HG03432 (cell line): ENCODE results near the gene ZBTB8B.
"Not testable (repeated sequence)": the region's sequence is repeated elsewhere in the genome, so short reads cannot be mapped to it uniquely, and the experiment has no call there.

Experiments used
- ATAC-seq: cut with Tn5 transposase; IDR thresholded peaks from one replicate; pipeline ENCODE4 v1.9.1; 2021; ENCODE audit warnings: mild to moderate bottlenecking, moderate library complexity; ENCODE audit not compliant: unreplicated experiment

The ZBTB8B gene

DNA sequence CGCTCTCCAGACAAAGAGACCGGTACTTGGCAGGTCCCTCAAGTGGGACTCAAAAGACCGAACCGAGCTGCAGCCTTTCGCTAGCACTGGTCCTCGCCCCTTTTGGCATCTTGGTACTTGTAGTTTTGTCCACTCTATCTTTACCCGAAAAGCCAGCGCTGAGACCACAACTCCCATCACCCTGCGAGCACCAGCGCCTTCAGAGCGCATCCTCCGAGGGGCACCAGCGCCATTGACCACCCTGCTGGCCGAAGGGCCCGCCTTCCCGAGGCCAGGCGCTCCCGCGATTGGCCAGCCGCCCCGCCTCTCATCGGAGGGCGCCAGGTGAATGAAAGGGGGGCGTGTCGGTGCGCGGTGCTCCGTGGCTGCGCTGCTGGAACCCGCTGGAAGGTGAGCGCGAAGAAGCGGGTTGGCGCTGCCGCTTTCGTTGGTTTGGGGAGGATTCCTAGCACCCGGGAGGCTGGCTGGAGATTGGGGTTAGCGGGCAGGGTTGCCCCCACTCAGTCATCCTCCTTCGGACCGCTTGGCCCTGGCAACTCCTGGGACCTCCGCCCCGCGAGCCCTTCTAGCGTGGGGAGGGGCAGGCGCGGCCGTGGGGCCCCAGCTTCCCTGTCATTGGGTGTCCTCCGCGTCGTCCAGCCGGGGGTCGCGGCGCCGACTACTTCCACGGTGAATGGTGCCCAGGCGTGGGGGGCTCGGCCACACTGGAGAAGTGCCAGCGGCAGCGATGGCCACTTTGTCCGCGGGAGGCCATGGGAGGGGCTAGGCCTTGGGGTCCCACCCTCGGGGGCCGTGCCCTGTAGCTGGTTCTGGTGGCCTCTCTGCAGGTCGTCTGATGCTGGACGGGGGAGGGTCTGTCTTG lies at the start of gene ZBTB8B:
TSS of gene ZBTB8B (plus strand) at position 357 of the 862 bp plus-strand sequence. CDS start 5,553 bp downstream, outside the sequence.
- no peak for ATAC-seq

GRCh38 chr1:32421775-32422174 lies 43.1 kb upstream of the ZBTB8B start:
- ATAC-seq, result no peak

GRCh38 chr1:32426489-32427255 lies 38.2 kb upstream of the ZBTB8B start:
- ATAC-seq, result no peak

DNA sequence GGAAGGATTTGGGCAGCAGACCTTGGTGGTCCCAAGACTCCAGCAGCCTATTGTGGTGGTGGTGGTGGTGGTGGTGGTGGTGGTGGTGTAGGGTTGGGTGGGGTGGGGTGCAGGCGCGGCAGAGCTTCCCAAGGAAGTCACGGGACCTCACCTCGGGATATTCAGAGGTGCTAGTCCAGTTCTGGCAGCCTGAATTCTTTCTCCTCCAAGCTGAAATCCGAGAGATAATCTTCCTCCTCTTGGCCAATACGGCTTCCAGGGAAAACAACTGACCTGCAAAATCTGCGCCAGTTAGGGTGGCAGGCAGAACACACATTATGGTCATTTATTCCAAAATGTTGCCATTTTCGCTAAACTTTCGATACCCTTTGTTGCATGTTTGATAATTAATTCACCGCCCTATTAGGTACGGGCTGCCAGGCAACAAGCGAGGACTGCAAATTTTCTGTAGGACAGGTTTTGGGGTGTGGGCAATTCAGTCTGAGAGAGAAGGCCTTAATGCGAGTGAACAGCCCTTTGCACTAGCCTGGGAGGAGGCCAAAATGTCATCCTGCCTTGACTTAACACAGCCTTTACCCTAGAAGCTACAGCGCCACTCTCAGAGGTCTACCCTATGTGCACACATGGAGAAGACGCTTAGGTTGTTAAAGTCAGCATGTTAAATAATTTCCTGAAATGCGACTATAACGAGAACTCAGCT lies 37.5 kb upstream of the ZBTB8B start:
- ATAC-seq, result no peak

GRCh38 chr1:32431736-32432400 lies 33.0 kb upstream of the ZBTB8B start:
- no peak for ATAC-seq

- ATAC-seq, result no peak
Measured at GRCh38 chr1:32438136-32438535, 26.7 kb upstream of the ZBTB8B start.

DNA sequence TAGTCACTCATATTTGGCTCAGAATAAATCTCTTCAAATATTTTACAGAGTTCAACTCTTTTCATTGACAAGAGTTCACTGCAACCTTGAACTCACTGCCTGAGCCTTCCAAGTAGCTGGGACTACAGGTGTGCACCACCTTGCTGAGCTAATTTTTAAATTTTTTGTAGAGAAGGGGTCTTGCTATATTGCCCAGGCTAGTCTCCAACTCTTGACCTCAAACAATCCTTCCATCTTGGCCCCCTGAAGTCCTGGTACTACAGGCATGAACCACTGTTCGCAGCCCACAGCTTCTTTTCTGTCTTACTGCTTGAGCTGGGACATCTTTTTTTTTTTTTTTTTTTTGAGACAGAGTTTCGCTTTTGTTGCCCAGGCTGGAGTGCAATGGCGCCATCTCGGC lies 26.1 kb upstream of the ZBTB8B start:
- ATAC-seq, result not testable (repeated sequence)

DNA sequence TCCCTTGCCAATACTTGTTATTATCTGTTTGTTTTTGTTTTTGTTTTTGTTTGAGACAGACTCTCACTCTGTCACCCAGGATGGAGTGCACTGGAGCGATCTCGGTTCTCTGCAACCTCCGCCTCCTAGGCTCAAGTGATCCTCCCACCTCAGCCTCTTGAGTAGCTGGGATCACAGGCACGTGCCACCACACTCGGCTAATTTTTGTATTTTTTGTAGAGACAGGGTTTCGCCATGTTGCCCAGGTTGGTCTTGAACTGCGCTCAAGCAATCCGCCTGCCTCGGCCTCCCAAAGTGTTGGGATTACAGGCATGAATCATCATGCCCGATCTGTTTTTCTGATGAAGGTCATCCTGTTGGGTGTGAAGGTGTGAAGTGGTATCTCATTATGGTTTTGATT lies 23.4 kb upstream of the ZBTB8B start:
- not testable (repeated sequence) for ATAC-seq

GRCh38 chr1:32447469-32448185 lies 17.2 kb upstream of the ZBTB8B start:
- no peak for ATAC-seq

DNA sequence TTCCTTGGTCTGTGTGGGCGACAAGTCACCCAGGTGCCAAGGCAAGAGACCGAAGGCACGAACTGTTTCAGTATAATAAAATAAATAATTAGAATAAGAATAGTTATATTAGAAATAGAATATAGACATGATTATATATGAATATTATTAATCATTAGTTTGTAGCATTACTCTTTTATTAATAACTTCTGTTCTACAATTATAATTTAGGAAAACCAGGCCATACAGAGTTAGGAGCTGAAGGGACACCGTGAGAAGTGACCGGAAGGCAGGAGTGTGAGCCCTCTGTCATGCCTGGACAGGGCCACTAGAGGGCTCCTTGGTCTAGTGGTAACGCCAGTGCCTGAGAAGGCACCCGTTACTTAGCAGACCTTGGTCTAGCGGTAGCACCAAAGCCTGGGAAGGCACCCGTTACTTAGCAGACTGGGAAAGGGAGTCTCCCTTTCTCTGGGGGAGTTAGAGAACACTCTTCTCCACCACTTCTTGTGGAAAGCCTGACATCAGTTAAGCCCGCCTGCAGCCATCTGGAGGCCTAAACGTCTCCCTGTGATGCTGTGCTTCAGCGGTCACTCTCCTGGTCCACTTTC lies 16.6 kb upstream of the ZBTB8B start:
- ATAC-seq, result not testable (repeated sequence)

DNA sequence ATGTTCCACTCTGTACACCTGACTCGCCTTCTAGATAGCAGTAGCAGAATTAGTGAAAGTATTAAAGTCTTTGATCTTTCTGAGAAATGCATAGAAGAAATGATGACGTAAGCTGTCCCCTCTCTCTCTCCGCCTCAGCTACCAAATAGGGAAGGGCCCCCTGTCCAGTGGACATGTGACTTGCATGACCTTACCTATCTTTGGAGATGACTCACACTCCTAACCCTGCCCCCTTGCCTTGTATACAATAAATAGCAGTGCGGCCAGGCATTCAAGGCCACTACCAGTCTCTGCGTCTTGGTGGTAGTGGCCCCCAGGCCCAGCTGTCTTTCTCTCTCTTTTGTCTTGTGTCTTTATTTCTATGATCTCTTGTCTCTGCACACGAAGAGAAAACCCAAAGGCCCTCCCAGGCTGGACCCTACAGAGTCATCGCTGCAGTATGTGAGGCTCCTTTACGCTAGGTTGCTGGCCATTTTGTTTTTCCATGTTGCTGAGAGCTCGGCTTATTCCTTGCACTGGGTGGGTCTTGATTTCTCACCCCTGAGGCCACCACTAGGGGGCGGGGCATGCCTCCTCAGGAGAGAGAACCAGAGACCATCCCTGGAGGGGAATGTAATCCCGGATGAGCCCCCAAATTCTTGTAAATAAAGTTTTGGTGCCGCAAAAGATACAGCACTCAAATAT lies 16.0 kb upstream of the ZBTB8B start:
- no peak for ATAC-seq

- ATAC-seq, result not testable (repeated sequence)
Measured at GRCh38 chr1:32449457-32449831, 15.4 kb upstream of the ZBTB8B start.

DNA sequence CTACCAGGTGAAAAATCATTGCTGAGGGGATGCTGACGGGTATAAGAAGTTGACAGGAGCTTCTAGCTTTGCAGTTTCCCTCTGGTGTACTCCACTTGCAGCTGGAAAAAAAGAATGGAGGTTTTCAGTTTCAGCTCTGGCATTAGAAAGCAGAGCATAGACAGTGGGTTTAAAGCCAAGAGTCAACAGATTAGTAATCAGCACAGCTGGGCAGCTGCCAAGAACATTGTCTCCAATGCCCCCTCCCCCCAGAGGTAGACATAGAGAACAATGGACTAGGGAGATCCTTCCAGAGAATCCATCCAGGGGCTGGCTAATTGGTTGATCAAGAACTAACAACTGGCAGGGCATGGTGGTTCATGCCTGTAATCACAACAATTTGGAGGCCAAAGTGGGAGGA lies 10.1 kb upstream of the ZBTB8B start:
- ATAC-seq, result no peak

GRCh38 chr1:32455958-32456357 lies 8.9 kb upstream of the ZBTB8B start:
- no peak for ATAC-seq

GRCh38 chr1:32458798-32459197 lies 6.1 kb upstream of the ZBTB8B start:
- not testable (repeated sequence) for ATAC-seq

DNA sequence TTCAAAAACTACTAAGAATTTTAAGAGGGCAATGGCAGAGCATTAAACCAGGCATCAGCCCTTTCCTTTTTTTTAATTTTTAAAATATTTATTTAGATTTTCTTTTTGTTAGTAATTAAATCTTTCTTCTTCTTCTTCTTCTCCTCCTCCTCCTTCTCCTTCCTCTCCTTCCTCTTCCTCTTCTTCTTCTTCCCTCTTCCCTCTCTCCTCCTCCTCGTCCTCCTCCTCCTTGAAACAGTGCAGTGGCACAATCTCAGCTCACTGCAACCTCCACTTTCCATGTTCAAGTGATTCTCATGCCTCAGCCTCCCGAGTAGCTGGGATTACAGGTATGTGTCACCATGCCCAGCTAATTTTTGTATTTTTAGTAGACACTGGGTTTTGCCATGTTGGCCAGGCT lies 1.9 kb upstream of the ZBTB8B start:
- not testable (repeated sequence) for ATAC-seq

- no peak for ATAC-seq
Measured at GRCh38 chr1:32464191-32464715, 619 bp upstream of the ZBTB8B start.

GRCh38 chr1:32465578-32465933 lies 684 bp downstream of the ZBTB8B start:
- no peak for ATAC-seq

- no peak for ATAC-seq
Measured at GRCh38 chr1:32466761-32467160, 1.9 kb downstream of the ZBTB8B start.
